Measurements from ENCODE around the gene MYNN. TPM values are rescaled to one million over a fixed set of nuclear protein-coding genes. Genes with fewer than 3 reads are reported as not detected.

The MYNN gene
- total RNA-seq, 1 experiment from 2014 or later: 18.2 TPM

DNA sequence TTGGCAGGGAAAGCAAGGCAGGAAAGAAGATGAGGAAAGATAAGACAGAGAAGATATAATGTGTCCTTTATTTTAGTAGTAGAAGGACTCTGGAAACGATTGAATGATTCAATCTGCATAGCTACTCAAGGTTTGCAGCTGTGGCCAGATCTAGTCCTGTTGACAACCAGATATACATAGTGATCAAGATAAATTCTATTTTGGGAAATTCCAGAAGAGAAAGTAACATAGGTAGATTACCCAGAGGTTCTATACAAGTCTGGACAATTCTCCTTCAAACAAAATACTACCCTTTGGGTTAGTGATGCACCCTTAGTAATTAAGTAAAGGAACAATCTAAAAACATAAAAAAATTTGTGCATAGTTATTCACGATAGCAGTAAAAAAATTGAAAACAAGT is 17.7 kb upstream of the MYNN start:
- Histone ChIP-seq H3F3A (ENCODE audit: insufficient read depth, low read depth) (no peaks in the 10 kb centered on the region), H4K20me1 (ENCODE audit: insufficient read depth) (no peaks in the 10 kb centered on the region), H3K9me2 (ENCODE audit: insufficient read depth) (no peaks in the 10 kb centered on the region; the same call in 1 of the 2 replicates), H3K9me3 (ENCODE audit: insufficient read depth, low read depth) (no peaks in the 10 kb centered on the region), H3K79me2 (ENCODE audit: low read depth) (no peaks in the 10 kb centered on the region), H3K27me3 (ENCODE audit: insufficient read depth, low read depth) (no peaks in the 10 kb centered on the region), H3K4me2 (no peak overlapping the region), H3K36me3 (ENCODE audit: low read depth) (no peaks in the 10 kb centered on the region), H3K4me1 (replicated peaks; ENCODE audit: insufficient read depth) (no peaks in the 10 kb centered on the region), H3K4me3 (no peak overlapping the region), H3K27ac (no peak overlapping the region), H2AFZ (no peak overlapping the region)
- ChIA-PET POLR2A (ENCODE audit: unreplicated experiment) (no interaction called here), CTCF (interaction anchor here (1.1 kb wide), 1 partner anchor 11 kb away, joined by 3 read pairs; no protein-coding TSS in a partner anchor)
- no peak for TF ChIP-seq CTCF (conservative IDR thresholded peaks at IDR 0.05)
- no peak for TF ChIP-seq EZH2 (IDR thresholded peaks at IDR 0.05; ENCODE audit: low read depth)
- intact Hi-C loops (cut with micrococcal nuclease; ENCODE audit: unreplicated experiment): no loop called here
- BruUV-seq (replicated peaks): no TSS peak
- no peak for DNase-seq

GRCh38 chr3:169758359-169758994 is 14.7 kb upstream of the MYNN start:
- no peak for DNase-seq
- Histone ChIP-seq H3K9me3 (ENCODE audit: insufficient read depth, low read depth) (peaks cover 4% of the 10 kb centered on the region; the same call in 1 of the 2 replicates), H3K79me2 (ENCODE audit: low read depth) (0 out of 2 replicates have a peak, but pooled peaks cover 2% of the 10 kb centered on the region), H3K36me3 (ENCODE audit: low read depth) (no peaks in the 10 kb centered on the region), H3K4me3 (no peak overlapping the region), H3F3A (ENCODE audit: insufficient read depth, low read depth) (peaks cover 5% of the 10 kb centered on the region; the same call in 1 of the 2 replicates), H4K20me1 (ENCODE audit: insufficient read depth) (no peaks in the 10 kb centered on the region), H3K4me2 (no peak overlapping the region), H2AFZ (no peak overlapping the region), H3K9me2 (ENCODE audit: insufficient read depth) (no peaks in the 10 kb centered on the region; the same call in 1 of the 2 replicates), H3K27me3 (ENCODE audit: insufficient read depth, low read depth) (no peaks in the 10 kb centered on the region), H3K4me1 (replicated peaks; ENCODE audit: insufficient read depth) (no peaks in the 10 kb centered on the region), H3K27ac (no peak overlapping the region)
- BruUV-seq (replicated peaks): no TSS peak
- no peak for TF ChIP-seq EZH2 (IDR thresholded peaks at IDR 0.05; ENCODE audit: low read depth)
- no peak for TF ChIP-seq CTCF (conservative IDR thresholded peaks at IDR 0.05)
- intact Hi-C loops (cut with micrococcal nuclease; ENCODE audit: unreplicated experiment): no loop called here
- ChIA-PET CTCF (interaction anchor here (0.6 kb wide), 1 partner anchor 10 kb away, joined by 4 read pairs; no protein-coding TSS in a partner anchor), POLR2A (ENCODE audit: unreplicated experiment) (interaction anchor here (0.6 kb wide), 2 partner anchors 15 to 1164 kb away, joined by 4 to 5 read pairs; no protein-coding TSS in a partner anchor)

DNA sequence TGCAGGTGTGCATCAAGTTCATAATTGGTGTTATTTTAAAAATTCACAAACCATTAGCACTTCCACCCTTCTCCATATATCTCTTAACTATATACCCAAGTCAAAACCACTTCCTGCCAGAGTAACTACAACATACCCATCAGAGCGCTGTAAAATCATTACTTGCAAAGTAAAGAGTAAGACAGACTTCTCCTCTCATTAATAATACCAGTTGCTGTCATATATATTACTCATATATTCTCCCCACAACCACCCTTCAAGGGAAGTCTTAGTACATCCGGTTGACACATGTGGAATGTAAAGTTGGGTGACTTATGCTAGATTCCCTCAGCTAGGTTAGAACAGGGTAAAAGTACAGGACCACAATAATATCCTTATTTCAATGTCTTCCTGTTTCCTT is 13.9 kb upstream of the MYNN start:
- Histone ChIP-seq H3K9me3 (ENCODE audit: insufficient read depth, low read depth) (peaks cover 6% of the 10 kb centered on the region; the same call in 1 of the 2 replicates), H3K79me2 (ENCODE audit: low read depth) (0 out of 2 replicates have a peak, but pooled peaks cover 6% of the 10 kb centered on the region), H3K27me3 (ENCODE audit: insufficient read depth, low read depth) (no peaks in the 10 kb centered on the region), H3F3A (ENCODE audit: insufficient read depth, low read depth) (peaks cover 11% of the 10 kb centered on the region; the same call in 1 of the 2 replicates), H3K4me2 (no peak overlapping the region), H3K9me2 (ENCODE audit: insufficient read depth) (no peaks in the 10 kb centered on the region; the same call in 1 of the 2 replicates), H2AFZ (no peak overlapping the region), H3K4me1 (replicated peaks; ENCODE audit: insufficient read depth) (no peaks in the 10 kb centered on the region; the same call in 1 of the 2 replicates), H3K36me3 (ENCODE audit: low read depth) (no peaks in the 10 kb centered on the region), H3K4me3 (no peak overlapping the region), H4K20me1 (ENCODE audit: insufficient read depth) (no peaks in the 10 kb centered on the region), H3K27ac (no peak overlapping the region)
- BruUV-seq (replicated peaks): no TSS peak
- ChIA-PET POLR2A (ENCODE audit: unreplicated experiment) (interaction anchor here (0.6 kb wide), 1 partner anchor 234 kb away, joined by 7 read pairs; no protein-coding TSS in a partner anchor), CTCF (no interaction called here)
- no peak for TF ChIP-seq EZH2 (IDR thresholded peaks at IDR 0.05; ENCODE audit: low read depth)
- TF ChIP-seq CTCF (conservative IDR thresholded peaks at IDR 0.05): no peak
- intact Hi-C loops (cut with micrococcal nuclease; ENCODE audit: unreplicated experiment): no loop called here
- DNase-seq: no peak
